Esophagus muscularis mucosa (tissue), 4 donors: ENCODE results near the gene ADCY1. TPM values are rescaled to one million over a fixed set of nuclear protein-coding genes. Genes with fewer than 3 reads are reported as not detected.

Experiments used
- DNase-seq: peaks from one replicate; pipeline ENCODE4 v3.0.0-alpha.2; 2017; ENCODE audit errors: extremely low spot score
- H3K27ac ChIP-seq, 4 donors: fragments of 200-600 bp; sonication (generic); replicated peaks in 1 of 4; 1 replicate in 3 of 4; 2 replicates in 1 of 4; pipeline ENCODE4 v1.5.1; 2016 to 2019; ENCODE audit warnings: mild to moderate bottlenecking in 1 of 4
- H3K27me3 ChIP-seq, 4 donors: fragments of 200-600 bp; sonication (generic); one replicate each; pipeline versions ENCODE4 v1.5.1 to v1.6.0; 2016 to 2019
- H3K36me3 ChIP-seq, 4 donors: fragments of 200-600 bp; sonication (generic); one replicate each; pipeline ENCODE4 v1.5.1; 2016 to 2019
- H3K4me1 ChIP-seq, 4 donors: fragments of 200-600 bp; sonication (generic); one replicate each; pipeline ENCODE4 v1.5.1; 2016 to 2019
- H3K4me3 ChIP-seq, 4 donors: fragments of 200-600 bp; sonication (generic); 1 replicate in 2 of 4; 2 replicates in 2 of 4; pipeline ENCODE4 v1.5.1; 2016 to 2019; ENCODE audit warnings: mild to moderate bottlenecking in 4 of 4, moderate library complexity in 1 of 4
- H3K9me3 ChIP-seq, 4 donors: fragments of 200-600 bp; sonication (generic); 1 replicate in 3 of 4; 2 replicates in 1 of 4; pipeline ENCODE4 v1.5.1; 2016 to 2019
- CTCF ChIP-seq, 3 experiments: fragments of 200-600 bp in 2 of 3; fragments of 450-650 bp in 1 of 3; sonication (generic) in 2 of 3; IDR thresholded peaks; one replicate each; pipeline ENCODE4 v1.5.1; 2017 to 2019; ENCODE audit warnings: antibody characterized with exemption in 3 of 3, mild to moderate bottlenecking in 2 of 3, moderate library complexity in 1 of 3
- EP300 ChIP-seq: sonication (generic); formaldehyde crosslinking; IDR thresholded peaks from one replicate; pipeline ENCODE4 v1.6.1; 2017; ENCODE audit warnings: antibody characterized with exemption
- POLR2A ChIP-seq: fragments of 450-650 bp; IDR thresholded peaks from one replicate; pipeline ENCODE4 v1.6.1; 2017; ENCODE audit warnings: antibody characterized with exemption, moderate library complexity, mild to moderate bottlenecking, low read depth
- POLR2AphosphoS5 ChIP-seq, 2 donors: sonication (generic); formaldehyde crosslinking; IDR thresholded peaks; one replicate each; pipeline ENCODE4 v1.6.1; 2017; ENCODE audit warnings: antibody characterized with exemption in 2 of 2
- WGBS: methylation state at CpG from one replicate; pipeline ENCODE4 v1.1.5; 2018; 5-methylcytosine and 5-hydroxymethylcytosine counted together
- intact Hi-C: fragments of 100-400 bp; cut with DNase I; formaldehyde crosslinking; loops from one replicate; pipeline ENCODE4 v1.15.1; 2023
- total RNA-seq, 4 donors: library from RNA; depleted of rRNA; stranded (reverse); fragments of >200 nt; gene quantifications; one replicate each; pipeline versions ENCODE4 v1.1.0 to v1.2.1, GENCODE V29; 2016

The ADCY1 gene
- total RNA-seq, 4 donors from 2014 or later = 0.42 to 2.1 (median 1.2) TPM

- 95% methylated on average over 6 of the region's 6 CpGs for WGBS
These were observed 117.0 kb downstream of the ADCY1 start for GRCh38 chr7:45691155-45691656.

GRCh38 chr7:45692031-45692430 lies 117.9 kb downstream of the ADCY1 start:
- no peaks in the 10 kb centered on the region for H3K27me3 ChIP-seq
- 93% methylated on average over 2 of the region's 3 CpGs for WGBS
- intact Hi-C loops = no loop called here
- TF ChIP-seq POLR2AphosphoS5 (IDR thresholded peaks at IDR 0.05) (no peak), POLR2A (no peak), EP300 (no peak), CTCF (IDR thresholded peaks at IDR 0.05) (no peak)
- no peaks in the 10 kb centered on the region for H3K9me3 ChIP-seq
- H3K4me3 ChIP-seq = no peak overlapping the region
- DNase-seq = peak; percentile 86
- H3K27ac ChIP-seq = no peak overlapping the region
- H3K4me1 ChIP-seq = no peaks in the 10 kb centered on the region
- no peaks in the 10 kb centered on the region for H3K36me3 ChIP-seq

More at GRCh38 chr7:45691155-45691656, 117.0 kb downstream of the ADCY1 start:
- Histone ChIP-seq H3K27me3 (no peaks in the 10 kb centered on the region), H3K36me3 (peaks cover 0 to 3% (median 0%) of the 10 kb centered on the region in 4 donors), H3K27ac (no peak overlapping the region), H3K4me1 (no peaks in the 10 kb centered on the region), H3K9me3 (no peaks in the 10 kb centered on the region), H3K4me3 (no peak overlapping the region)
- TF ChIP-seq CTCF (IDR thresholded peaks at IDR 0.05) = no peak
- no peak for TF ChIP-seq POLR2AphosphoS5 (IDR thresholded peaks at IDR 0.05)
- TF ChIP-seq EP300 = no peak
- no peak for TF ChIP-seq POLR2A
- intact Hi-C loops = no loop called here
- DNase-seq = peak; percentile 62

GRCh38 chr7:45695249-45695995 lies 121.3 kb downstream of the ADCY1 start:
- Histone ChIP-seq H3K4me3 (no peak overlapping the region), H3K27me3 (no peaks in the 10 kb centered on the region), H3K4me1 (peaks cover 0 to 6% (median 3%) of the 10 kb centered on the region in 4 donors), H3K36me3 (no peaks in the 10 kb centered on the region), H3K27ac (no peak overlapping the region), H3K9me3 (no peaks in the 10 kb centered on the region)
- DNase-seq = peak; percentile 82
- 82% methylated on average over 5 of the region's 5 CpGs for WGBS
- no peak for TF ChIP-seq POLR2A
- TF ChIP-seq CTCF (IDR thresholded peaks at IDR 0.05) = no peak
- TF ChIP-seq POLR2AphosphoS5 (IDR thresholded peaks at IDR 0.05) = no peak
- no peak for TF ChIP-seq EP300
- intact Hi-C loops = no loop called here

GRCh38 chr7:45696476-45696875 lies 122.3 kb downstream of the ADCY1 start:
- H3K4me1 ChIP-seq = peaks cover 0 to 8% (median 6%) of the 10 kb centered on the region in 4 donors
- no peaks in the 10 kb centered on the region for H3K36me3 ChIP-seq
- H3K9me3 ChIP-seq = no peaks in the 10 kb centered on the region
- H3K27ac ChIP-seq = no peak overlapping the region
- TF ChIP-seq CTCF (IDR thresholded peaks at IDR 0.05) = no peak
- no peak for TF ChIP-seq POLR2AphosphoS5 (IDR thresholded peaks at IDR 0.05)
- TF ChIP-seq EP300 = no peak
- TF ChIP-seq POLR2A = no peak
- no peaks in the 10 kb centered on the region for H3K27me3 ChIP-seq
- H3K4me3 ChIP-seq = no peak overlapping the region
- peak; percentile 60 for DNase-seq
- 79% methylated on average over 4 of the region's 4 CpGs for WGBS
- intact Hi-C loops = no loop called here
